PC-3 (cell line): Measurements from ENCODE around the gene BCKDHA. TPM values are rescaled to one million over a fixed set of nuclear protein-coding genes. Genes with fewer than 3 reads are reported as not detected.

ENCODE experiments used
- ATAC-seq: fragments of 200-7000 bp; cut with Tn5 transposase; 2 replicates; pipeline ENCODE4 v1.9.1; 2020; ENCODE audit warnings: mild to moderate bottlenecking, moderate library complexity
- BruUV-seq: library from RNA; stranded (reverse); fragments of 400-500 nt; replicated peaks from 2 replicates; lab custom pipeline; 2021; lab: Mats Ljungman, UMichigan
- CTCF ChIA-PET: fragments of 300-600 bp; sonication (Branson Sonifier 250); formaldehyde crosslinking; loops from one replicate; lab custom pipeline; 2022; ENCODE audit warnings: antibody characterized with exemption; lab: Charles Lee
- POLR2A ChIA-PET: fragments of 300-600 bp; sonication (Branson Sonifier 250); formaldehyde crosslinking; loops from one replicate; lab custom pipeline; 2022; ENCODE audit warnings: antibody characterized with exemption; ENCODE audit not compliant: unreplicated experiment; lab: Charles Lee
- DNase-seq: peaks from one replicate; pipeline ENCODE4 v3.0.0-alpha.2; 2015
- H2AFZ ChIP-seq: fragments of 300-600 bp; sonication (generic); 2 replicates; pipeline ENCODE4 v1.6.0; 2016; ENCODE audit warnings: antibody characterized with exemption, low read length
- H3F3A ChIP-seq: fragments of 300-600 bp; sonication (generic); one replicate; pipeline ENCODE4 v1.6.0; 2017; ENCODE audit warnings: antibody characterized with exemption, low read length, control low read depth, mild to moderate bottlenecking; ENCODE audit not compliant: unreplicated experiment
- H3K27ac ChIP-seq: fragments of 300-600 bp; sonication (generic); 2 replicates; pipeline ENCODE4 v1.5.1; 2016; ENCODE audit warnings: mild to moderate bottlenecking, low read length
- H3K27me3 ChIP-seq: fragments of 300-600 bp; sonication (generic); 2 replicates; pipeline ENCODE4 v1.6.1; 2016; ENCODE audit warnings: low read length, mixed read lengths
- H3K36me3 ChIP-seq: fragments of 300-600 bp; sonication (generic); 2 replicates; pipeline ENCODE4 v1.6.1; 2016; ENCODE audit warnings: low read depth, mixed run types, low read length, mixed read lengths
- H3K4me1 ChIP-seq: fragments of 300-600 bp; sonication (generic); 2 replicates; pipeline ENCODE4 v1.5.1; 2016; ENCODE audit warnings: low read length; ENCODE audit not compliant: insufficient read depth
- H3K4me2 ChIP-seq: fragments of 300-600 bp; sonication (generic); 2 replicates; pipeline ENCODE4 v1.6.0; 2016; ENCODE audit warnings: low read length
- H3K4me3 ChIP-seq: fragments of 300-600 bp; sonication (generic); 2 replicates; pipeline ENCODE4 v1.5.1; 2016; ENCODE audit warnings: mild to moderate bottlenecking, low read length, mixed read lengths
- H3K79me2 ChIP-seq: fragments of 300-600 bp; sonication (generic); 2 replicates; pipeline ENCODE4 v1.6.1; 2017; ENCODE audit warnings: low read length, mixed read lengths
- H3K9ac ChIP-seq: fragments of 300-600 bp; sonication (generic); 2 replicates; pipeline ENCODE4 v1.6.0; 2016; ENCODE audit warnings: mild to moderate bottlenecking, low read length
- H3K9me2 ChIP-seq: fragments of 300-600 bp; sonication (generic); replicated peaks from 2 replicates; pipeline ENCODE4 v1.6.1; 2016; ENCODE audit warnings: mixed run types, low read length, mixed read lengths
- H3K9me3 ChIP-seq: fragments of 300-600 bp; sonication (generic); 2 replicates; pipeline ENCODE4 v1.6.1; 2016; ENCODE audit warnings: low read length, mixed read lengths
- H4K20me1 ChIP-seq: fragments of 300-600 bp; sonication (generic); 2 replicates; pipeline ENCODE4 v1.6.1; 2016; ENCODE audit warnings: low read length, mixed read lengths
- CTCF ChIP-seq: fragments of 300-600 bp; sonication (generic); conservative IDR thresholded peaks from 2 replicates; pipeline ENCODE4 v1.5.1; 2017; ENCODE audit warnings: antibody characterized with exemption, low read depth, mild to moderate bottlenecking, low read length
- EZH2 ChIP-seq: fragments of 300-600 bp; sonication (generic); IDR thresholded peaks from one replicate; pipeline ENCODE4 v1.6.1; 2017; ENCODE audit warnings: antibody characterized with exemption, mild to moderate bottlenecking, low read length; ENCODE audit not compliant: unreplicated experiment
- EZH2phosphoT487 ChIP-seq: fragments of 300-600 bp; sonication (generic); IDR thresholded peaks from 2 replicates; pipeline ENCODE4 v1.6.1; 2018; ENCODE audit warnings: mild to moderate bottlenecking, antibody characterized with exemption, low read length, borderline replicate concordance
- intact Hi-C: fragments of 100-400 bp; cut with micrococcal nuclease; formaldehyde crosslinking; loops from 2 replicates; pipeline ENCODE4 v1.9.0; 2023
- total RNA-seq: library from RNA; depleted of rRNA; stranded (reverse); fragments of >200 nt; gene quantifications from 2 replicates; pipeline ENCODE4 v1.2.3, GENCODE V29; 2014

The BCKDHA gene
- total RNA-seq, 1 experiment from 2014 or later, result 49.2 TPM

- ATAC-seq (peak; percentile 59), DNase-seq (peak; percentile 77)
- intact Hi-C loops, result no loop called here
- POLR2A ChIA-PET, result no interaction called here
- Histone ChIP-seq H3K4me1 (0 out of 2 replicates have a peak, but pooled peaks cover 4% of the 10 kb centered on the region), H3K9ac (peak within 1 kb of the TSS; percentile 74), H3K9me3 (no peaks in the 10 kb centered on the region), H3F3A (no peaks in the 10 kb centered on the region), H3K36me3 (no peaks in the 10 kb centered on the region), H3K4me2 (peak within 1 kb of the TSS; percentile 94), H3K9me2 (no peaks in the 10 kb centered on the region), H3K4me3 (peak within 1 kb of the TSS; percentile 86), H2AFZ (peak within 1 kb of the TSS; percentile 69), H3K27me3 (no peaks in the 10 kb centered on the region), H3K79me2 (peaks cover 40% of the 10 kb centered on the region), H4K20me1 (no peaks in the 10 kb centered on the region), H3K27ac (no peak within 1 kb of the TSS)
- CTCF ChIA-PET, result interaction anchor here (1.0 to 1.5 kb wide), 3 partner anchors 10 to 56 kb away, joined by 3 to 6 read pairs (median 5); partner anchors contain the start of genes B9D2 and CCDC97
- BruUV-seq, result TSS peak; percentile 77
- TF ChIP-seq EZH2phosphoT487 (no peak), CTCF (peak; percentile 66)
Observed at GRCh38 chr19:41353466-41354342, 43.9 kb upstream of the BCKDHA start, which contains the start of gene TGFB1. Gene TGFB1, minus strand, starts transcription at chr19:41353922. Its CDS starts 878 bp downstream, at chr19:41353044.

GRCh38 chr19:41354343-41354953 is 43.2 kb upstream of the BCKDHA start:
- ChIA-PET POLR2A (no interaction called here), CTCF (no interaction called here)
- Histone ChIP-seq H3F3A (no peaks in the 10 kb centered on the region), H3K79me2 (peaks cover 36% of the 10 kb centered on the region), H3K27me3 (no peaks in the 10 kb centered on the region), H2AFZ (no peak overlapping the region), H3K36me3 (no peaks in the 10 kb centered on the region), H3K9me3 (no peaks in the 10 kb centered on the region), H3K9me2 (no peaks in the 10 kb centered on the region), H3K4me3 (peak overlapping the region; percentile 86), H3K27ac (no peak overlapping the region), H3K4me1 (0 out of 2 replicates have a peak, but pooled peaks cover 4% of the 10 kb centered on the region), H3K4me2 (peak overlapping the region; percentile 94), H4K20me1 (no peaks in the 10 kb centered on the region), H3K9ac (no peak overlapping the region)
- DNase-seq, result no peak
- BruUV-seq, result no TSS peak
- intact Hi-C loops, result no loop called here
- ATAC-seq, result no peak
- no peak for TF ChIP-seq EZH2phosphoT487
- no peak for TF ChIP-seq CTCF
- TF ChIP-seq EZH2, result no peak
